Glutamatergic neuron (in vitro differentiated cells): Measurements from ENCODE around the gene STON2. TPM values are rescaled to one million over a fixed set of nuclear protein-coding genes. Genes with fewer than 3 reads are reported as not detected.

ENCODE experiments used
- DNase-seq: peaks from one replicate; pipeline ENCODE4 v3.0.0; 2022
- H3K27ac Mint-ChIP-seq: one replicate; pipeline ENCODE4 v1.8.0; 2020; ENCODE audit warnings: mild to moderate bottlenecking, mixed read lengths, inconsistent platforms; ENCODE audit not compliant: unreplicated experiment
- H3K27me3 Mint-ChIP-seq: one replicate; pipeline ENCODE4 v1.8.0; 2020; ENCODE audit warnings: mild to moderate bottlenecking, moderate library complexity, mixed read lengths, inconsistent platforms; ENCODE audit not compliant: unreplicated experiment
- H3K36me3 Mint-ChIP-seq: one replicate; pipeline ENCODE4 v1.8.0; 2020; ENCODE audit warnings: mild to moderate bottlenecking, mixed read lengths, inconsistent platforms; ENCODE audit not compliant: unreplicated experiment
- H3K4me1 Mint-ChIP-seq: one replicate; pipeline ENCODE4 v1.8.0; 2020; ENCODE audit warnings: mild to moderate bottlenecking, low read depth, mixed read lengths, inconsistent platforms; ENCODE audit not compliant: unreplicated experiment
- H3K4me3 Mint-ChIP-seq: one replicate; pipeline ENCODE4 v1.8.0; 2020; ENCODE audit warnings: mild to moderate bottlenecking, mixed read lengths, inconsistent platforms; ENCODE audit not compliant: unreplicated experiment
- H3K9me3 Mint-ChIP-seq: one replicate; pipeline ENCODE4 v1.8.0; 2020; ENCODE audit warnings: mild to moderate bottlenecking, moderate library complexity, mixed read lengths, inconsistent platforms; ENCODE audit not compliant: unreplicated experiment
- total RNA-seq: library from RNA; stranded (reverse); fragmentation: NEBNext Ultra II Directional; extraction: Animal tissue kit (Norgen Biotek cat#: 25700); gene quantifications from one replicate; pipeline ENCODE4 v1.2.1, GENCODE V29; 2021; ENCODE audit not compliant: unreplicated experiment
- TF ChIP-seq, protein P1 (sequence below): fragments of 200-600 bp; sonication (generic); IDR thresholded peaks from one replicate; pipeline ENCODE4 v1.5.0; 2021; ENCODE audit not compliant: partially characterized antibody, unreplicated experiment

STON2 gene
- total RNA-seq, 1 donor from 2014 or later: 278 TPM

DNA sequence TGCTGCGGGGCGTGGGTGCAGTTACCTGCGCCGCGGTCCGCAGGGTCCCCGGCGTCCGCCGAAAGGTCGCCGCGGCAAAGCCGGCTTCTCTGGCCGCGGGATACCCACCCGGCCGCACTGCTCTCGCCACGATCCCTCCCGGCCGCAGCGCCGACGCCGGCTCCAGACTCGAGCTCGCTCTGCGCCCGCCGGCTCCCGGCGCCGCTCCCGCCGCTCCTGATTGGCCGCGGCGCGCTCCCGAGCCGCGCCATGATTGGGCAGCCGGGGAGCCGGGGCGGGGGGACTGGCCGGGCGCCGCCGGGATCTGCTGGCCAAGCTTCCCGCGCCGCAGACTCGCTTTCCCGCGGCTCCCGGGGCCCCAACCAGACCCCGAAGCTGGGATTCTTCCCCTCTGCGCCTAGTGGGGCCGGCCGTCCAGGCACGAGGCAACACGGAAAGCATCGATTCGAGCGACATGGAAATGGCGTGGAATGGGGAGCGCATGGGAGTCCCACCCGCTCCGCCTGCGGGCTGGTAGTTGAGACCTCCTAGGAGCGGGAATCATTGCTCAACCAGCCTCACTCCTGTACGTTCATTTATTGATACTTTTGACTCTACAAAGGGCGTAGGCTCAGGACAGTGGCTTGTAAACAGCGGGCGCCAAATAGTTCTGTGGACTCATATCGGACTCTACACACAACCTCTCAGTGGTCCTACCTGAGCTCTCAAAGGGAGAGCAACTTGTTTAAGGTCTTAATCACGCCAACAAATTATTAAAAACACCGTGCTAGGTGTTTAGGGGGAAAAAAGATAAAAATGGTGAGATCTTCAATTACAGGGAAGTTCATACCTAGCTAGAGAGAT is 36.4 kb upstream of the STON2 start:
- Mint-ChIP-seq H3K4me1 (peaks cover 26% of the 10 kb centered on the region), H3K27me3 (peaks cover 10% of the 10 kb centered on the region), H3K9me3 (peaks cover 11% of the 10 kb centered on the region), H3K27ac (peak overlapping the region; percentile 24), H3K36me3 (peaks cover 5% of the 10 kb centered on the region), H3K4me3 (peak overlapping the region; percentile 85)
- TF ChIP-seq, protein P1, sequence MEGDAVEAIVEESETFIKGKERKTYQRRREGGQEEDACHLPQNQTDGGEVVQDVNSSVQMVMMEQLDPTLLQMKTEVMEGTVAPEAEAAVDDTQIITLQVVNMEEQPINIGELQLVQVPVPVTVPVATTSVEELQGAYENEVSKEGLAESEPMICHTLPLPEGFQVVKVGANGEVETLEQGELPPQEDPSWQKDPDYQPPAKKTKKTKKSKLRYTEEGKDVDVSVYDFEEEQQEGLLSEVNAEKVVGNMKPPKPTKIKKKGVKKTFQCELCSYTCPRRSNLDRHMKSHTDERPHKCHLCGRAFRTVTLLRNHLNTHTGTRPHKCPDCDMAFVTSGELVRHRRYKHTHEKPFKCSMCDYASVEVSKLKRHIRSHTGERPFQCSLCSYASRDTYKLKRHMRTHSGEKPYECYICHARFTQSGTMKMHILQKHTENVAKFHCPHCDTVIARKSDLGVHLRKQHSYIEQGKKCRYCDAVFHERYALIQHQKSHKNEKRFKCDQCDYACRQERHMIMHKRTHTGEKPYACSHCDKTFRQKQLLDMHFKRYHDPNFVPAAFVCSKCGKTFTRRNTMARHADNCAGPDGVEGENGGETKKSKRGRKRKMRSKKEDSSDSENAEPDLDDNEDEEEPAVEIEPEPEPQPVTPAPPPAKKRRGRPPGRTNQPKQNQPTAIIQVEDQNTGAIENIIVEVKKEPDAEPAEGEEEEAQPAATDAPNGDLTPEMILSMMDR: no peak
- DNase-seq: peak; percentile 92

DNA sequence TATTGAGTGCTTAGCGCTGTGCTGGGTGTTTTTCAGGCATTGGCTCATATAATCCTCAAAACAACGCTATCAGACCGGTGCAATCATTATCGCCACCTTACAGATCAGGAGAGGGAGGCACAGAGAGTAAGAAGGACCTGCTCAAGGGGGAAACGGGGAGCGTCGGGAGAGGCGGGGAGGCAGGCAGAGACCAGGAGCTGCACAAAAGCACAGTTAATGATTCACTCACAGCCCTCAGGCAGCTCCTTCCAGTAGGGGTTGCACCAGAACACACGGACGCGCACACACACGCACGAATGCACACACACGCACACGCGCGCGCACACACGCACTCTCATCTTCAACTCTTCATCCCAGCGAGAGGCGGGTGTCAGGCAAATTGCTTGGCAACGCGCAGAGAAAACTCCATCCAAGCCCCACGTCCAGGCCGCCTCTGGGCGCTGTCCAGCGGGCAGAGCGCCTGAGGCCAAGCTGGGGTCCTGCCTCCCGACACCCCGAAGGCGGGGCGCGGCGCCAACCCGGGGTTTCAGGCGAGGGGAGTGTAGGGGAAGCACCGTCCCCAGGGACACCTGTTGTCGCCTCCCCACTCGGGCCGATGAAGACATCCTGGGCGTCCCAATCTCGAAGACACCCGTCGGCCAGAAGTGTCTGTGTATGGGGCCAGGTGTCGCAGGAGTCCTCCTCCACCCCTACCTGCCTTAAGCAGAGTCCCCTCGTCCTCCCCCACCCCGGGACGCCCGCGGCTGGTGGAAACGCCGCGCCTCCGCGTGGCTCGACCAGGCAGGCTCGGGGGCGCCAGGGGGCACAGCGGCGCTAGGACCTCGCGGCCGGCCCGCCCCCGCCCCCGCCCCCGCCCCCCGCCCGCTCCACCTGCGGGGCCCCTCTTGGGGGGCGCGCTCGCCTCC is 35.5 kb upstream of the STON2 start:
- Mint-ChIP-seq H3K4me3 (peak overlapping the region; percentile 99), H3K4me1 (peaks cover 31% of the 10 kb centered on the region), H3K27me3 (peaks cover 10% of the 10 kb centered on the region), H3K27ac (peak overlapping the region; percentile 91), H3K36me3 (peaks cover 5% of the 10 kb centered on the region), H3K9me3 (peaks cover 10% of the 10 kb centered on the region)
- DNase-seq: peak; percentile 57
- TF ChIP-seq, protein P1: no peak

DNA sequence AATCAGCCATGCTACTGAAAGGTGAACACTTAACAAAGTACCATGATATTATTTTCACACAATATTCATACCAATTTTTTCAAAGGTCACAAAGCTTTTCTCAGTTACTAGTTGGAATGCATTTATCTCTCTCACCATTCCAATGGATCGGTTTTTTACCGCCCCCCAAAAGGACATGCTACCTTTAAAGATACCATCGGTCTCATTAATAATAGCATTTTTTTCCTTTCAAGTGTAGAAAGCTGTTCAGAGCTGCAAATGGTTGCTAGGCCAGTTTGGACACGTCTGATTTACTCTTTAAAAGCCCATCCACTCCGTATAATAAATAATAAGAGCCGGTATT is 34.9 kb upstream of the STON2 start:
- Mint-ChIP-seq H3K4me3 (peak overlapping the region; percentile 99), H3K27ac (peak overlapping the region; percentile 91), H3K4me1 (peaks cover 36% of the 10 kb centered on the region), H3K9me3 (peaks cover 10% of the 10 kb centered on the region), H3K36me3 (peaks cover 5% of the 10 kb centered on the region), H3K27me3 (peaks cover 10% of the 10 kb centered on the region)
- TF ChIP-seq, protein P1: no peak
- no peak for DNase-seq

DNA sequence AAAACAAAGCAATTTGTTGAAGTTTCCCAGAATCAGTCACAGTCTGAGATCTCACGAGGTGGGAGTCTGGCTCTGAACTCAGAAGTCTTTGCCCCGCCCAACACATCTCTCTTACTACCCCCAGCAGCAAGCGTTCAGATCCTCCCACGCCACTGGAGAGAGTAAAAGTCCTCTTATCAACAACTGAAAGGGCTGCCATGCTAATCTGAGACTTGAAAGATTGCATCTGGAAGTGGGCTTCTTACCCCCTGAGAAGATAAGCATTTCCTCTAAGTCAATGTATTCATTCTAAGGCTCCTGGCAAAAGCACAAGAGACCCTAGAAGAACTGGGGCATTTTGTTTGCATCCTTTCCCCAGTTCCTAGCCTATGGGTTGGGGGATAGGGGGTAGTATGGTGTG is 34.1 kb upstream of the STON2 start:
- Mint-ChIP-seq H3K36me3 (peaks cover 5% of the 10 kb centered on the region), H3K4me1 (peaks cover 41% of the 10 kb centered on the region), H3K27me3 (peaks cover 10% of the 10 kb centered on the region), H3K9me3 (peaks cover 10% of the 10 kb centered on the region), H3K27ac (peak overlapping the region; percentile 57), H3K4me3 (peak overlapping the region; percentile 99)
- DNase-seq: no peak
- TF ChIP-seq, protein P1: no peak
